ENCODE data around the gene PTPRE.

GRCh38 chr10:128105383-128105782, 198.5 kb downstream of the PTPRE start:
- TF ChIP-seq CTCF (IDR thresholded peaks at IDR 0.05) (no peak), POLR2A (IDR thresholded peaks at IDR 0.05) (no peak)

All from lower leg skin (tissue), 3 donors.